Activated T-helper 1 cell treated with anti-CD3 and anti-CD28 coated beads, Interleukin-12 subunit alpha, Interleukin-12 subunit beta, Interleukin-2, Interleukin-4 antibody, amounts not matched to agents 30 ng/mL and 10 ng/mL and 1 ng/mL, durations not matched to agents 14 hours and 24 hours and 36 hours (primary cell): ENCODE measurements around the gene ATP1B2. TPM values are rescaled to one million over a fixed set of nuclear protein-coding genes. Genes with fewer than 3 reads are reported as not detected.

Source experiments
- DNase-seq: peaks from one replicate; pipeline ENCODE4 v3.0.0; 2021; ENCODE audit warnings: low spot score
- H3K27ac Mint-ChIP-seq: one replicate; pipeline ENCODE4 v1.8.0; 2021; ENCODE audit warnings: mild to moderate bottlenecking, mixed read lengths
- H3K27me3 Mint-ChIP-seq: one replicate; pipeline ENCODE4 v1.8.0; 2022; ENCODE audit warnings: mild to moderate bottlenecking, moderate library complexity, mixed read lengths; ENCODE audit not compliant: insufficient read depth
- H3K36me3 Mint-ChIP-seq: one replicate; pipeline ENCODE4 v1.8.0; 2021; ENCODE audit warnings: low read depth, mixed read lengths
- H3K4me1 Mint-ChIP-seq: one replicate; pipeline ENCODE4 v1.8.0; 2021; ENCODE audit warnings: low read depth, mixed read lengths
- H3K4me3 Mint-ChIP-seq: one replicate; pipeline ENCODE4 v1.8.0; 2021; ENCODE audit warnings: mild to moderate bottlenecking, moderate library complexity, mixed read lengths
- H3K9me3 Mint-ChIP-seq: one replicate; pipeline ENCODE4 v1.8.0; 2021; ENCODE audit warnings: mixed read lengths
- intact Hi-C: fragments of 100-400 bp; cut with micrococcal nuclease; formaldehyde crosslinking; loops from one replicate; pipeline ENCODE4 v1.15.1; 2024
- total RNA-seq: library from RNA; stranded (reverse); gene quantifications from 2 replicates; pipeline ENCODE4 v1.2.3, GENCODE V29; 2022

The ATP1B2 gene
- total RNA-seq, 1 donor from 2014 or later, result 0.54 TPM

DNA sequence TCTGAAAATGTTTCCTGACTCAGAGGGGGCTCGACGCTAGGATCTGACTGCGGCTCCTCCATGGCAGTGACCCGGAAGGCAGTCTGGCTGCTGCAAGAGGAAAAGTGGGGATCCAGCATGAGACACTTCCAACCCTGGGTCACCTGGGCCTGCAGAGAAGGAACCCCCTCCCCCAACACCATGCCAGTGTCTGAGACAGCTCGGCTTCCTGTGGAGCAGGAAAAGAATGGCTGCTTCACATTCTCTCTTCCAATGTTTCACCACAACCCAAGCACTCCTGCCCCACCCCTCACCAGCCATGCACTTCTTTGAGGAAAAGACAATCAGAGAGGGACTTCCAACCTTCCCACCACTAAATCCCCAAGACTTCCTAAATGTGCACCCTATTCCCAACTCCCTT is 25.8 kb downstream of the ATP1B2 start:
- Mint-ChIP-seq H3K27me3 (no peaks in the 10 kb centered on the region), H3K27ac (no peak overlapping the region), H3K4me3 (no peak overlapping the region), H3K4me1 (peaks cover 5% of the 10 kb centered on the region), H3K9me3 (peaks cover 10% of the 10 kb centered on the region), H3K36me3 (peaks cover 41% of the 10 kb centered on the region)
- intact Hi-C loops, result no loop called here
- no peak for DNase-seq

DNA sequence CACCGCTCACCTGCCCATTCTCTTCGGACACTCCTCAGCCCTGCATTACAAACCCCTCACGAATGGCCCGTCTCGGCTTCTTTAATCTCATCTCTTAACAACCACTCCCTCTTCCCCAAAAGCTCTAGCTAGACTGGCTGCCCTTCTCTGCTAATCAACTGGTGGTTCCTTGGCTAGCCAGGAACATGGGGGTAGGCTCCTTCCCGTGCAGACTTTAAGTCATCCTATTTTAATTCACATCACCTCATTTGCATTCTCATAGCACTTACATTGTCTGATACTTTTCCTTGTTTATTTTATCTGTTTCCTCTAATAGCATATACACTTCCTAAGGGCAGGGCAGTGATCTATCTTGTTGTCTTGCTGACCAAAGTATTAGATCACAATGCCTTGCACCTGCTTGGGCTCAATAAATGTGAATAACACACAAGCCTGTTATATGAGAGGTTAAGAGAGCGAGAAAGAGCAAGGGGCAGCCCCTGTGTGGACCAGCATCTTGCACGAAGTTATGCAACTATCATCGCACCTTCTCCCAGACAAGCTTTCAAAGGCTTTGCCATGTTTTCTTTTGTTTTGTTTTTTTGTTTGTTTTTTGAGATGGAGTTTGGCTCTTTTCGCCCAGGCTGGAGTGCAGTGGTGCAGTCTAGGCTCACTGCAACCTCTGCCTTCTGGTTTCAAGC is 26.8 kb downstream of the ATP1B2 start:
- peaks cover 5% of the 10 kb centered on the region for H3K4me1 Mint-ChIP-seq
- no peaks in the 10 kb centered on the region for H3K27me3 Mint-ChIP-seq
- H3K9me3 Mint-ChIP-seq, result peaks cover 10% of the 10 kb centered on the region
- intact Hi-C loops, result no loop called here
- H3K27ac Mint-ChIP-seq, result no peak overlapping the region
- H3K4me3 Mint-ChIP-seq, result no peak overlapping the region
- peaks cover 36% of the 10 kb centered on the region for H3K36me3 Mint-ChIP-seq
- DNase-seq, result no peak

DNA sequence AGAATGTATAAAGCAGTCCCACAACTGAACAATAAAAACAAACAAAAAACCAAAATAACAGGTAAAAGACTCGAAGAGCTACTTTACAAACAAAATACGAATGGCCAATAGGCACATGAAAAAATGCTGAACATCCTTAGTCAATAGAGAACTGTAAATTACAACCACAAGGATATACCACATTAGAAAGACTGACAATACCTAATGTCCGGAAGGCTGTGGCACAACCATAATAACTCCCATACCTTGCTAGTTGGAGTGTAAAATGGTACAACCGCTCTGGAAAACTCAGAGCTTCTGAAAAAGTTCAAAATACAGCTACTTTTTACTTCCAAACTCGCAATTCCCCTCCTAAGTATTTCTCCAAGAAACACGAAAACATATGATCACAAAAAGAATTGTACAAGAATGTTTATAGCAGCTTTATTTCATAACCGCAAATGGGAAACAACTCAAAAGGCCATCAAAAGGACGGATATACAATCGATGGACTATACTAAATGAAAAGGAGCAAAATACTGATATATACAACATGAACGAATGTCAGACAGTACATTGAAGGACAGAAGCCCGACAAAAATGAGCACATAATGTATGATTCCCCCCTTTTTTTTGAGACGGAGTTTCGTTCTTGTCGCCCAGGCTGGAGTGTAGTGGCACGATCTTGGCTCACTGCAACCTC is 34.3 kb downstream of the ATP1B2 start:
- Mint-ChIP-seq H3K27me3 (no peaks in the 10 kb centered on the region), H3K4me3 (peak overlapping the region; percentile 95), H3K27ac (peak overlapping the region; percentile 96), H3K9me3 (no peaks in the 10 kb centered on the region), H3K4me1 (peaks cover 36% of the 10 kb centered on the region), H3K36me3 (peaks cover 14% of the 10 kb centered on the region)
- intact Hi-C loops, result loop anchor here (10.0 kb wide), 2 partner anchors 470 to 650 kb away; partner anchors contain the start of genes PER1 and SLC16A13
- no peak for DNase-seq

DNA sequence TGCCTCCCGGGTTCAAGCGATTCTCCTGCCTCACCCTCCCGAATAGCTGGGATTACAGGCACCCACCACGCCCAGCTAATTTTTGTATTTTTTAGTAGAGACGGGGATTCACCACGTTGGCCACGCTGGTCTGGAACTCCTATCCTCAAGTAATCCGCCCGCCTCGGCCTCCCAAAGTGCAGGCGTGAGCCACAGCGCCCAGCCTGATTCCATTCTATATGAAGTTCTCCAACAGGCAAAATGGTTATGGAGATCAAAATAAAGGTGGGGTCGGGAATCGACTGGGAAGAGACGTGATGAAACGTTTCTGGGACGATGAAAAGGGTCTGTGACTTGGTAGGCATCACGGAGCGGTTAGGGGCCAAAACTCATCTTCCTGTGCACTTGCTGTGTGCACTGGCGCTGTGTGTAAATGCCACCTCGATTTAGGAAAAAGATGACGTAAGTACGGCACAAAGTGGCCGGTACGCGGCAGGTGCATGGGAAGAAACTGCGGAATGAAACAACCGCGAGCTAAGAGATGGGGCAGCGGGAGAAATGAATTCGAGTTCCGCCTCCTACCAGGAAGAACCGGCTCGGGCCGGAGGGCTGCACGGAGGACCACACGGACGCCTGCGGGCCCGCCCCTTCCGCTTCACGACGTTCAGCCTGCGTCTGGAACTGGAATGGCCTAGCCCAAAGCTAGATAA is 35.0 kb downstream of the ATP1B2 start:
- DNase-seq, result peak; percentile 87
- H3K4me3 Mint-ChIP-seq, result peak overlapping the region; percentile 95
- H3K4me1 Mint-ChIP-seq, result peaks cover 40% of the 10 kb centered on the region
- intact Hi-C loops, result loop anchor here (1.0 to 10.0 kb wide), 10 partner anchors 149 to 651 kb away; partner anchors contain the start of genes ELP5, KDM6B, NEURL4 and PER1
- no peaks in the 10 kb centered on the region for H3K27me3 Mint-ChIP-seq
- H3K27ac Mint-ChIP-seq, result peak overlapping the region; percentile 96
- peaks cover 17% of the 10 kb centered on the region for H3K36me3 Mint-ChIP-seq
- H3K9me3 Mint-ChIP-seq, result no peaks in the 10 kb centered on the region

DNA sequence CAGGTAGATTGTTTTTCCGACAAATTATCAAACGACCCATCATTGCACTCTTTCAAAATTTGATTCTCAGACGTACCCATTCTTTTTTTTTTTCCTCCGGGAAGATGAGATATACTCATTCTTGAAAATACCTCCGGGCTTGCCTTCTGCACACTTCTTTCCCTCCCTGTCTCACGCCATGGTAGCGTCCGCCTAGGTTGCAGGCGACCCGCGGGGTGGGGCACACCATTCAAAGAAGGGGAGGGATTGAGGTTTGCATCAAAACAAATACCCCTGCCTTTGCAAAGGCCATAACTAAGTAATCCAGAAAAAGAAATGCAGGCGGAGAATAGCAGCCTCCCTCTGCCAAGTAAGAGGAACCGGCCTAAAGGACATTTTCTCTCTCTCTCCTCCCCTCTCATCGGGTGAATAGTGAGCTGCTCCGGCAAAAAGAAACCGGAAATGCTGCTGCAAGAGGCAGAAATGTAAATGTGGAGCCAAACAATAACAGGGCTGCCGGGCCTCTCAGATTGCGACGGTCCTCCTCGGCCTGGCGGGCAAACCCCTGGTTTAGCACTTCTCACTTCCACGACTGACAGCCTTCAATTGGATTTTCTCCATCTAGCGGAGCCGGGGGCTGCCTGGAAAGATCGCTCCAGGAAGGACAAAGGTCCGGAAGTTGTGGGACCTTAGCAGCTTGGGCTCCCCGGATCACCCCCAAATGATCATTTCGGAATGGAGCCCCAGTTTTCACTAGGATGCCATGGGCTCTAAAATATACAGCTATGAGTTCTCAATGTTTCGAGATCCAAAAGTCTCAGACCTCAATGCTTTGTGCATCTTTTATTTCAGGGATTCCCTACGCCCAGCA is 35.7 kb downstream of the ATP1B2 start:
- intact Hi-C loops, result loop anchor here (1.0 to 10.0 kb wide), 12 partner anchors 148 to 652 kb away; partner anchors contain the start of genes ELP5, KCTD11, KDM6B and NEURL4
- no peaks in the 10 kb centered on the region for H3K9me3 Mint-ChIP-seq
- peak overlapping the region; percentile 96 for H3K27ac Mint-ChIP-seq
- H3K36me3 Mint-ChIP-seq, result peaks cover 19% of the 10 kb centered on the region
- no peaks in the 10 kb centered on the region for H3K27me3 Mint-ChIP-seq
- peak overlapping the region; percentile 95 for H3K4me3 Mint-ChIP-seq
- H3K4me1 Mint-ChIP-seq, result peaks cover 40% of the 10 kb centered on the region
- DNase-seq, result peak; percentile 76

DNA sequence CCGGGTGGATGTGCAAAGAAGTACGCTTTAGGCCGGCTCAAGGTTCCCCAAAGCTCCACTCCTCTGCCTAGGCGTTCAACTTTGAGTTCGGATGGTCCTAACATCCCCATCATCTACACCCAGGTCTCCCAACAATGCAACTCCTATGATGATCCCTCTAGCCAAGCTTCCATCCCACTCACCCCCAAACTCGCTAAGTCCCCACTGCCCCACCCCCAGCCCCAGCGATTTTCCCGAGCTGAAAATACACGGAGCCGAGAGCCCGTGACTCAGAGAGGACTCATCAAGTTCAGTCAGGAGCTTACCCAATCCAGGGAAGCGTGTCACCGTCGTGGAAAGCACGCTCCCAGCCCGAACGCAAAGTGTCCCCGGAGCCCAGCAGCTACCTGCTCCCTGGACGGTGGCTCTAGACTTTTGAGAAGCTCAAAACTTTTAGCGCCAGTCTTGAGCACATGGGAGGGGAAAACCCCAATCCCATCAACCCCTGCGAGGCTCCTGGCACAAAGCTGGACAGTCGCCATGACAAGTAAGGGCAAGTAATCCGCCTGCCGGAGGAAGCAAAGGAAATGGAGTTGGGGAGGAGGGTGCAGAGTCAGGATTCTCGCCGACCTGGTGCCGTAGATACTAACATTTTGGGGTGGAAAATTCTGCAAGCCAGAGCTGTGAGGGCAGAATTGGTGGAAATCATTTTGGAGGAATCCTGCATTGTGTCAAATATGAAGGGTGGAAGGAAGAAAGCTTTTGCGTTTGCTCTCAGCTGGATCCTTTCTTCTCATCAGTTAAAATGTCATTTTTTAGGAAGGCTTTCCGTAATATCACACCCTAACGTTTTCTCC is 36.6 kb downstream of the ATP1B2 start, which contains the start of gene TP53:
Gene TP53, minus strand, starts transcription at position 419 of the 836 bp plus-strand sequence. CDS start 10,896 bp downstream, outside the sequence.
- peaks cover 19% of the 10 kb centered on the region for H3K36me3 Mint-ChIP-seq
- intact Hi-C loops, result loop anchor here (1.0 to 10.0 kb wide), 9 partner anchors 148 to 652 kb away; partner anchors contain the start of genes ELP5, KCTD11, KDM6B and PER1
- peak; percentile 88 for DNase-seq
- no peaks in the 10 kb centered on the region for H3K27me3 Mint-ChIP-seq
- peak within 1 kb of the TSS; percentile 96 for H3K27ac Mint-ChIP-seq
- H3K4me1 Mint-ChIP-seq, result peaks cover 40% of the 10 kb centered on the region
- no peaks in the 10 kb centered on the region for H3K9me3 Mint-ChIP-seq
- H3K4me3 Mint-ChIP-seq, result peak within 1 kb of the TSS; percentile 95

DNA sequence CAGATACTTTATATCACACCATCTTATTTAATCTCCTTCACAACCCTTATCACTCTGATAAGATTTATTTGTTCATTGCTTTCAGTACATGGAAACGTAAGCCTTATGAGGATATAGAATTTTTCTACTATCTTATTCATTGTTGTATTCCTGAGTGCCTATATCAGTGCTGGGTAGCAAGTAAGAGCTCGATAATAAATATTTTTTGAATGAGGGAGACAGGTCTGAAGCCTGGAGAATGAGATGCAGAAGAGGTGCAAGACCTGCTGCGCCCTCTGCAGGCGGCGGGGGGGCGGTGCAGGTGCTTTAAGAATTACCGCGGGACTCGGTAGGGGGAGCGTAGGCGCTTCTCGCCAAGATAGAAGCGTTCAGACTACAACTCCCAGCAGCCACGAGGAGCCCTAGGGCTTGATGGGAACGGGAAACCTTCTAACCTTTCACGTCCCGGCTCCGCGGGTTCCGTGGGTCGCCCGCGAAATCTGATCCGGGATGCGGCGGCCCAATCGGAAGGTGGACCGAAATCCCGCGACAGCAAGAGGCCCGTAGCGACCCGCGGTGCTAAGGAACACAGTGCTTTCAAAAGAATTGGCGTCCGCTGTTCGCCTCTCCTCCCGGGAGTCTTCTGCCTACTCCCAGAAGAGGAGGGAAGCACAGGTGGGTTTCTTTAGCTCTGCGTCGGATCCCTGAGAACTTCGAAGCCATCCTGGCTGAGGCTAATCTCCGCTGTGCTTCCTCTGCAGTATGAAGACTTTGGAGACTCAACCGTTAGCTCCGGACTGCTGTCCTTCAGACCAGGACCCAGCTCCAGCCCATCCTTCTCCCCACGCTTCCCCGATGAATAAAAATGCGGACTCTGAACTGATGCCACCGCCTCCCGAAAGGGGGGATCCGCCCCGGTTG is 37.4 kb downstream of the ATP1B2 start, which contains the start of gene WRAP53:
Gene WRAP53, plus strand, starts transcription at position 570 of the 900 bp plus-strand sequence. Its CDS starts 172 bp downstream, at position 742.
- peaks cover 23% of the 10 kb centered on the region for H3K36me3 Mint-ChIP-seq

DNA sequence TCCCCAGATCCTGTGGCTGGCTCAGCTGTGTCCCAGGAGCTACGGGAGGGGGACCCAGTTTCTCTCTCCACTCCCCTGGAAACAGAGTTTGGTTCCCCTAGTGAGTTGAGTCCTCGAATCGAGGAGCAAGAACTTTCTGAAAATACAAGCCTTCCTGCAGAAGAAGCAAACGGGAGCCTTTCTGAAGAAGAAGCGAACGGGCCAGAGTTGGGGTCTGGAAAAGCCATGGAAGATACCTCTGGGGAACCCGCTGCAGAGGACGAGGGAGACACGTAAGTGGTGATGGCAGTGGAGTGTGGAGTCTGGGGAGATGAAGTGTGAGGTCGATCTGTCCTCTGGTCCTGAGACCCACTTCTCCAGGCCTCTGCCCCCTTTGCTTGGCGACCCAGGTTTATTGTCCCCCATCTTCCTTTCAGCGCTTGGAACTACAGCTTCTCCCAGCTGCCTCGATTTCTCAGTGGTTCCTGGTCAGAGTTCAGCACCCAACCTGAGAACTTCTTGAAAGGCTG is 38.1 kb downstream of the ATP1B2 start:
- peaks cover 24% of the 10 kb centered on the region for H3K36me3 Mint-ChIP-seq
- DNase-seq, result no peak
- peak overlapping the region; percentile 95 for H3K4me3 Mint-ChIP-seq
- peaks cover 40% of the 10 kb centered on the region for H3K4me1 Mint-ChIP-seq
- no peaks in the 10 kb centered on the region for H3K27me3 Mint-ChIP-seq
- intact Hi-C loops, result loop anchor here (1.0 to 10.0 kb wide), 14 partner anchors 39 to 654 kb away; partner anchors contain the start of genes ALOXE3, ATP1B2, NAA38 and PER1
- no peaks in the 10 kb centered on the region for H3K9me3 Mint-ChIP-seq
- peak overlapping the region; percentile 96 for H3K27ac Mint-ChIP-seq

More for the DNA sequence above, 37.4 kb downstream of the ATP1B2 start, which contains the start of gene WRAP53:
- Mint-ChIP-seq H3K27me3 (no peaks in the 10 kb centered on the region), H3K27ac (peak within 1 kb of the TSS; percentile 96), H3K9me3 (no peaks in the 10 kb centered on the region), H3K4me1 (peaks cover 40% of the 10 kb centered on the region), H3K4me3 (peak within 1 kb of the TSS; percentile 95)
- DNase-seq, result peak; percentile 94
- intact Hi-C loops, result loop anchor here (1.0 to 10.0 kb wide), 21 partner anchors 38 to 653 kb away; partner anchors contain the start of genes ALOXE3, ATP1B2, ELP5 and KCTD11

DNA sequence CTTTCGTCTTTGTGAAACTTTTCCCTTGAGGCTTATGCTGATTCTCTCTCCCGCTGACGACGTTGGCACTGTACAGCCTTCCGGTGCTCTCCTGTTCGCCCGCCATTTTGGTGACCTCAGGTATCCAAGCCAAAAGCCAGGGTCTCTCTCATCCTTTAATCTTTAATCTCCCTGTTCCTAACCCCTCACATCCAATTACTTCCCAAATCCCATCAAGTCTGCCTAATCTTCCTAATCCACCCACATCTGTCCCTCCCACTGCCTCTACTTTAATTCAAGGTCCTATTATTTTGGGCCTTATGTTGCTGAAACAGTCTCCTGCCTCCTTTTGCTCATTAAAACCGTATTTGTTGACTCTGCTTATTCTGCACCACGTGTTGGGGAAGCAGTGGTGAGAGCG is 44.9 kb downstream of the ATP1B2 start:
- no peak overlapping the region for H3K27ac Mint-ChIP-seq
- H3K9me3 Mint-ChIP-seq, result no peaks in the 10 kb centered on the region
- intact Hi-C loops, result no loop called here
- no peaks in the 10 kb centered on the region for H3K27me3 Mint-ChIP-seq
- DNase-seq, result no peak
- peaks cover 16% of the 10 kb centered on the region for H3K36me3 Mint-ChIP-seq
- no peaks in the 10 kb centered on the region for H3K4me1 Mint-ChIP-seq
- no peak overlapping the region for H3K4me3 Mint-ChIP-seq

DNA sequence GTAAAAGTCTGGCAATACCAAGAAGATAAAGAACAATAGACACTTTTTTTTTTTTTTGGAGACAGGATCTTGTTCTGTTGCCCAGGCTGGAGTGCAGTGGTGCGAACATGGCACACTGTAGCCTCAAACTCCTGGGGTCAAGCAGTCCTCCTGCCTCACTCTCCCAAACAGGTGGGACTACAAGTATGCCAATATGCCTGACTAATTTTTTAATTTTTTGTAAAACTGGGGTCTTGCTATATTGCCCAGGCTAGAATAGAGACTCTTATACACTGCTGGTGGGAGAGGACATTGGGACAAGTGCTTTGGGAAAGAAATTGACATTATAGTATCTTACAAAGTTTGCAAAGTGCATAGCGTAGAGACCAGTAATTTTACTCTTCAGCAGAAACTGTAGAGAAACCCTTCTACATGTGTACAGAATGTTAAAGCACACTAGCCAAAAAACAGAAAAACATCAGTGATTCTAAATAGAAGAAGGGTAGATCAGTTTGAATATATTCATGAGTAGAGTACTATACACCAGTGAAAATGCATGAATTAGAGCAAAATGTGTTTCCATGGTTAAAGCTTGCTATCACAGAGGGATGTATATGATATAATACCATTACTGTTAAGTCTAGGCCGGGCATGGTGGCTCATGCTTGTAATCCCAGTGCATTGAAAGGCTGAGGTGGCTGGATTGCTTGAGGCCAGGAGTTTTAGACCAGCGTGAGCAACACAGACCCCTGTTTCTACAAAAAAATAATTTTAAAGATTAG is 47.3 kb downstream of the ATP1B2 start:
- Mint-ChIP-seq H3K27ac (no peak overlapping the region), H3K27me3 (no peaks in the 10 kb centered on the region), H3K4me3 (no peak overlapping the region), H3K9me3 (no peaks in the 10 kb centered on the region), H3K4me1 (no peaks in the 10 kb centered on the region), H3K36me3 (peaks cover 19% of the 10 kb centered on the region)
- DNase-seq, result no peak
- intact Hi-C loops, result no loop called here
